Right lobe of liver (tissue), 4 donors: ENCODE measurements around the gene SCFD2.

ENCODE experiments used
- CTCF ChIP-seq, 4 donors: fragments of 200-600 bp in 3 of 4; fragments of 450-650 bp in 1 of 4; IDR thresholded peaks; one replicate each; pipeline versions ENCODE4 v1.5.1 to v1.8.0; 2016 to 2022; ENCODE audit warnings: antibody characterized with exemption in 4 of 4, mild to moderate bottlenecking in 2 of 4
- POLR2A ChIP-seq: fragments of 450-650 bp; IDR thresholded peaks from one replicate; pipeline ENCODE4 v1.6.1; 2017; ENCODE audit warnings: antibody characterized with exemption, mild to moderate bottlenecking
- donor health status: DM: no; HTN: no; CAD: no.
- donor health status: DM: no; HTN: no; CAD: no.
- donor health status: DM: no; HTN: yes; CAD: no.

- TF ChIP-seq CTCF (IDR thresholded peaks at IDR 0.05): no peak
- TF ChIP-seq POLR2A: no peak
Measured at GRCh38 chr4:52846502-52846901, 519.4 kb downstream of the SCFD2 start.
